Activated CD8-positive, alpha-beta memory T cell treated with anti-CD3 and anti-CD28 coated beads, Interleukin-2, amount 50 U/mL, for 48 hours (primary cell): ENCODE measurements around the gene TEX19.
A peak's percentile ranks its signal among the peaks of the same experiment; 100 is the strongest.
"Not testable (repeated sequence)": the region's sequence is repeated elsewhere in the genome, so short reads cannot be mapped to it uniquely, and the experiment has no call there.

ENCODE experiments used
- DNase-seq: peaks from one replicate; pipeline ENCODE4 v3.0.0-alpha.2; 2020

Gene TEX19

GRCh38 chr17:82339634-82340580 is 19.1 kb upstream of the TEX19 start:
- no peak for DNase-seq

- DNase-seq: no peak
Observed at GRCh38 chr17:82342361-82343079, 16.5 kb upstream of the TEX19 start.

GRCh38 chr17:82343560-82343959 is 15.5 kb upstream of the TEX19 start:
- DNase-seq: no peak

GRCh38 chr17:82344175-82344907 is 14.7 kb upstream of the TEX19 start:
- no peak for DNase-seq

- no peak for DNase-seq
Observed at GRCh38 chr17:82345151-82345976, 13.7 kb upstream of the TEX19 start.

GRCh38 chr17:82346342-82347300 is 12.4 kb upstream of the TEX19 start:
- no peak for DNase-seq

GRCh38 chr17:82347994-82348393 is 11.1 kb upstream of the TEX19 start:
- DNase-seq: not testable (repeated sequence)

GRCh38 chr17:82348434-82348833 is 10.6 kb upstream of the TEX19 start:
- DNase-seq: no peak

- DNase-seq: no peak
Observed at GRCh38 chr17:82348866-82349265, 10.2 kb upstream of the TEX19 start.

- no peak for DNase-seq
Observed at GRCh38 chr17:82349287-82349701, 9.8 kb upstream of the TEX19 start.

GRCh38 chr17:82350182-82351030 is 8.6 kb upstream of the TEX19 start:
- no peak for DNase-seq

GRCh38 chr17:82351254-82351712 is 7.8 kb upstream of the TEX19 start:
- DNase-seq: no peak

- DNase-seq: peak; percentile 92
Observed at GRCh38 chr17:82351713-82352488, 7.1 kb upstream of the TEX19 start.

- no peak for DNase-seq
Observed at GRCh38 chr17:82353484-82353883, 5.6 kb upstream of the TEX19 start.

- DNase-seq: no peak
Observed at GRCh38 chr17:82354804-82355308, 4.2 kb upstream of the TEX19 start.

GRCh38 chr17:82355770-82356427 is 3.1 kb upstream of the TEX19 start:
- no peak for DNase-seq

- no peak for DNase-seq
Observed at GRCh38 chr17:82356845-82357355, 2.1 kb upstream of the TEX19 start.

- DNase-seq: no peak
Observed at GRCh38 chr17:82357394-82357793, 1.7 kb upstream of the TEX19 start.
